SKM-1 (cell line): ENCODE data around the gene CST4.
"Not testable (repeated sequence)": the region's sequence is repeated elsewhere in the genome, so short reads cannot be mapped to it uniquely, and the experiment has no call there.

Source experiments
- DNase-seq: peaks from one replicate; lab custom pipeline; 2025; ENCODE audit not compliant: unreplicated experiment; lab: John Stamatoyannopoulos, UW

The CST4 gene

GRCh38 chr20:23689399-23689690 lies 507 bp upstream of the CST4 start:
- DNase-seq, result no peak

- DNase-seq, result no peak
Observed at GRCh38 chr20:23687986-23688385, 852 bp downstream of the CST4 start.

- DNase-seq, result no peak
Observed at GRCh38 chr20:23686046-23686750, 2.6 kb downstream of the CST4 start.

- DNase-seq, result not testable (repeated sequence)
Observed at GRCh38 chr20:23685529-23685896, 3.3 kb downstream of the CST4 start.

DNA sequence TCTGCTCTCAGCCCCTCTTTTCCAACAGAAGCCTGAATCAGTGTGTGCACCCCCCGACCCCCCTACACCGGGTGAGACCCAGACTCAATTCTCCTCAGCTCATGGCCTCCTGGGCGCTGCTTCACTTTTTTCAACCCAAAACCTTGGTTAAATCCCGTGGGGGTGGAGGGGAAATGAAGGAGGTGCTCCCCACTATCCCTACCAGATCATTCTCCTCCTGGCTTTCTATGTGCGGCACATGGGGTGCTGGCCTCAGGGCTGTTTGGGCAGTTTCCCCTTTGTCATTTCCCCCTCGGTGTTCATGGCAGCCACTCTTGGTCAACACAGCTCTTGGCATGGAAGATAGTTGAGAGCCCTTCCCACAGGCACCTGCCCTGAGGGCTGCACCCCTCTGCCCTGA lies 4.6 kb downstream of the CST4 start:
- DNase-seq, result no peak

- DNase-seq, result no peak
Observed at GRCh38 chr20:23683807-23684206, 5.0 kb downstream of the CST4 start.

DNA sequence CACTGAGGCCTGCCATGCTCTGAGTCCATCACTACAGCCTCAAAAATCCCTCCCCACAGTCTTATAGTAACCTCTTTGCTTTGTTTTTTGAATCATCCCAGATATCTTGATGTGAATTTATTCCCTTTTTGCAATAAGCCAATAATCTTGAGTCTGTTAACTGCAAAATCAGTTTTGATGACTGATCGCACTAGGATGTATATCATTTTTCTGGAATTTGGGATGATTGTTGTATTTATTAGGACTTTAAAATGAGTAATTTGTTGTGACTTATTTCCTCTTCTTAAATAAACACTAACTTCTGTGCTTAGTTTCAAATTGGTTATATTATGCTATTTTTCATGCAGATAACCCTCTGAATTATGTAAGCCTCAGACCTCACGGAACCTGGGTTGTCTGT lies 5.6 kb downstream of the CST4 start:
- no peak for DNase-seq

GRCh38 chr20:23680146-23680545 lies 8.7 kb downstream of the CST4 start:
- DNase-seq, result no peak

GRCh38 chr20:23679133-23680092 lies 9.4 kb downstream of the CST4 start:
- DNase-seq, result no peak

DNA sequence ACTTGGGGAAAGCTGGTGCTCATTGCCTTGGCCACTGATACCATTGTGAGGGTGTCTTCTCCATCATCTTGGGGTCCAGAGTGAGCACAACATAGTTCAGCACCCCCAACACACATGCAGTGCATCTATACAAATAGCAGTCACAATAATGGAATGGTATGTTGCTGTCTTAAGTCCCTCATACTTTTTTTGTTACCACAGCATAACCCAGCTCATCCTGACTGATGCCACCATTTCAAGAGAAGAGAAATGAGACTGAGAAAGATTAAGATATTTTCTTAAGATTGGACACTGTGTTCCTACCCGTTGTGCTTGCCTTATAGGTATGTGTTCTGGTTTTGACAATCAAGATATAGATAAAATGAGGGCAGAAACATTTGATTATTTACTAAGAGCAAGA lies 15.6 kb downstream of the CST4 start:
- no peak for DNase-seq

GRCh38 chr20:23672158-23672557 lies 16.7 kb downstream of the CST4 start:
- DNase-seq, result no peak

DNA sequence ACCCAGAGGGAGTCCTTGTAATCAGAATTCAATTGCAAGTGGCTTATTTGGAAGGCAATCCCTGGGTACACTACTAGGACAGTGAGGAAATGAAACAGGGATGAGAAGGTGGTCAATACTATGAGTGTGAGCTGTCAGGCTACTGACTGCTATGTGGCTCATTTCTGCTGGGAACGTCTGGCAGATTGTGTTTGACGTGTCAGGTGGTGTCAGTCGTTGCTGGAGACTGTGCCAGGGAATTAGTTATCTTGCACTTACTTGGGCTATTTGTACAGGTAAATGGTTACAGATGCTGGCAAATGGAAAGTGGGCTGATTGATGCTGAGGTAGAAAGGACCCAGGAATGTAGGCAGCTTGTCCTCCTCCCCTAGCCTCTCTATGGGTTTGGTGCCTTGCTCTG lies 17.4 kb downstream of the CST4 start:
- DNase-seq, result no peak

DNA sequence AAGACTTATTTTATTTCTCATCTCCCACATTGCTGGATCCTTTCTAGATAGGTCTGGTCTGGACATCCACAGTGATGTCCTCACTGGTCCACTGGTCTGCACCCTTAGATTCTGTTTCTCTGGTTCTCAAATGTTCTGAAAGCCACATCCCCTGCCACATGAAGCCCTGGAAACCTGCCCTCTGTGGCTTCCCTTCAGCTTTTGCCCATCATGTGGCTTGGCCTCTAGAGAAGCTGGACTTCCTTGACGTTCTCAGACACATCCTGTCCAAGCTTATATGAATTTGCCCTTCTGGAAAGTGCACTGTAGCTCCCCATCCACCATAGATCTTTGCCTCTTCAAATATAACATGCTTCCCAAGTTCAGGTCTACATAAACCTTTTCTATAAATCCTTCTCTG lies 18.5 kb downstream of the CST4 start:
- DNase-seq, result no peak

GRCh38 chr20:23669866-23670265 lies 19.0 kb downstream of the CST4 start:
- DNase-seq, result no peak

DNA sequence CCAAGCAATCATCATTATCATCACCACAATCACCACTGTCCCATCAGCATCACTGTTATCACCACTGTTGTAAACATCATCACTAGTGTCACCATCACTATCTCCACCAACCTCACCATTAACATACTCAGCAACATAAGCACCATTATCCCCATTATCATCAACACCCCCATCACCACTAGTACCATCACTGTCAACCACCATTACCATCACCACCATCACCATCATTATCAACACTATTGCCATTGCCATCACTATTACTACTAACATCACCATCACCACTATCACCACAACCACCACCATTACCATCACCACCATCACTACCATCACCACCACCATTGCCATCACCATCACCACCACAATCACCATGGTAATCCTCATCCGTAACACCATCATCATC lies 19.5 kb downstream of the CST4 start:
- DNase-seq, result no peak

DNA sequence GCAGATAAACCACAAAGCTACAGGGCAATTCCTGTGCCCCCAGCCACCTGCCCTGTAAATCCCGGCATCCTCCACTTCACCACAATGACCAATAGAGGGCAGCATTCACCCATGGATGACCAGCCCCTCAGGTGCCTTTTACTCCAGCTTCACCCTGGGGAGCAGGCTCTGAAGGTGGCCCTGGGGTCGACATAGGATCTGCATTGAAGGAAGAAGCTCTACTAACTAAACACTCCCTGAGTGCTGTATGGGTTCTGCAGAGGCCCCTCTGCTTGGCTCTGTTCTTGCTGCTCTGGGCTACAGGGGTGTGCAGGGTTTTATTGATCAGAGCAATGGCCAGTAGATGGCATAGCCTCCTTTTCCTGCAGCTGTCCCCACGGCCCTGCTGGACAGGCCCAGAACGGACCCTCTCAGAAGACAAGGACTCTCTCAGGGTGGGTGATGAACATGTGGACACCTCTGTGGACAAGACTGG lies 20.3 kb downstream of the CST4 start:
- peak; percentile 55 for DNase-seq

GRCh38 chr20:23667666-23668065 lies 21.2 kb downstream of the CST4 start:
- DNase-seq, result no peak

GRCh38 chr20:23666698-23667097 lies 22.1 kb downstream of the CST4 start:
- DNase-seq, result no peak

DNA sequence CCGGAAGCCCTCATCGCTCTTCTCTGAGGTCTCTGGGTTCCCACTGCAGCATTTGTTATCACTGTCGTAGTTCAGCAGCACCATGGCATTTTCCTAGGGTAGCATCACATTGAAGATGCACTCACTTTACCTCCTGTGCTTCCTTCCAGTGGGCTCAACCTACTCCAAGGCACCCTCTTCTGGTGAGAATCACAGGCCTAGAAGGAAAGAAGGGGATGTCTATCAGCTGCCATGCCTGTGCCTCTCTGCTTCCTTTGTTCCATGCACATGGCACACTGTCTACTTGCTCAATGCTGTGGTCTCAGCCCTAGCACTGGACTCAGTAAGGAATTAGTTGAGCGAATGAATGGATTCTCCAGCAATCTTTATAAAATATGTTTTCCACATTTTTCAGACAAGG lies 22.6 kb downstream of the CST4 start:
- DNase-seq, result no peak

- DNase-seq, result no peak
Observed at GRCh38 chr20:23664954-23665353, 23.9 kb downstream of the CST4 start.

GRCh38 chr20:23664046-23664445 lies 24.8 kb downstream of the CST4 start:
- DNase-seq, result not testable (repeated sequence)

GRCh38 chr20:23663180-23663579 lies 25.7 kb downstream of the CST4 start:
- no peak for DNase-seq
